HEK293 (cell line): Measurements from ENCODE around the gene ZNF345.

Experiments
- KLF7 ChIP-seq: fragments of 450-650 bp; formaldehyde crosslinking; IDR thresholded peaks from 2 replicates; pipeline ENCODE4 v1.5.1; 2016; ENCODE audit warnings: missing biosample characterization, missing genetic modification characterization, borderline replicate concordance
- MZF1 ChIP-seq: fragments of 450-650 bp; formaldehyde crosslinking; IDR thresholded peaks from 2 replicates; pipeline ENCODE4 v1.5.1; 2017; ENCODE audit warnings: missing biosample characterization, missing genetic modification characterization, borderline replicate concordance
- OVOL3 ChIP-seq: fragments of 450-650 bp; formaldehyde crosslinking; IDR thresholded peaks from 2 replicates; pipeline ENCODE4 v1.5.1; 2016; ENCODE audit warnings: missing biosample characterization, missing genetic modification characterization
- PRDM1 ChIP-seq: fragments of 450-650 bp; formaldehyde crosslinking; IDR thresholded peaks from 2 replicates; pipeline ENCODE4; 2016; ENCODE audit warnings: missing biosample characterization, missing genetic modification characterization
- REPIN1 ChIP-seq: fragments of 450-650 bp; formaldehyde crosslinking; IDR thresholded peaks from 2 replicates; pipeline ENCODE4 v1.5.1; 2017; ENCODE audit warnings: missing biosample characterization, missing genetic modification characterization, low read depth
- SCRT1 ChIP-seq: fragments of 450-650 bp; formaldehyde crosslinking; IDR thresholded peaks from 2 replicates; pipeline ENCODE4 v1.5.1; 2016; ENCODE audit warnings: missing biosample characterization, missing genetic modification characterization, borderline replicate concordance
- SP2 ChIP-seq: fragments of 450-650 bp; formaldehyde crosslinking; IDR thresholded peaks from 2 replicates; pipeline ENCODE4 v1.5.1; 2016; ENCODE audit warnings: missing biosample characterization, missing genetic modification characterization
- TCF7L2 ChIP-seq: IDR thresholded peaks from 2 replicates; pipeline ENCODE4 v1.6.1; 2011; ENCODE audit warnings: low read depth, mild to moderate bottlenecking, inconsistent platforms, low read length, moderate library complexity, borderline replicate concordance
- WT1 ChIP-seq: fragments of 450-650 bp; formaldehyde crosslinking; IDR thresholded peaks from 2 replicates; pipeline ENCODE4 v1.5.1; 2016; ENCODE audit warnings: missing biosample characterization, missing genetic modification characterization
- ZFP3 ChIP-seq: fragments of 450-650 bp; formaldehyde crosslinking; IDR thresholded peaks from 2 replicates; pipeline ENCODE4 v1.5.1; 2016; ENCODE audit warnings: low read depth, missing biosample characterization, missing genetic modification characterization
- ZIC2 ChIP-seq: fragments of 450-650 bp; formaldehyde crosslinking; IDR thresholded peaks from 2 replicates; pipeline ENCODE4 v1.5.1; 2016; ENCODE audit warnings: missing biosample characterization, missing genetic modification characterization
- ZNF121 ChIP-seq: fragments of 450-650 bp; formaldehyde crosslinking; IDR thresholded peaks from 2 replicates; pipeline ENCODE4 v1.5.1; 2016; ENCODE audit warnings: missing biosample characterization, missing genetic modification characterization
- ZNF132 ChIP-seq: fragments of 450-650 bp; formaldehyde crosslinking; IDR thresholded peaks from 2 replicates; pipeline ENCODE4 v1.5.1; 2017; ENCODE audit warnings: missing biosample characterization, missing genetic modification characterization, borderline replicate concordance
- ZNF16 ChIP-seq: fragments of 450-650 bp; formaldehyde crosslinking; IDR thresholded peaks from 2 replicates; pipeline ENCODE4 v1.5.1; 2016; ENCODE audit warnings: low read depth, missing biosample characterization, missing genetic modification characterization
- ZNF174 ChIP-seq: fragments of 450-650 bp; formaldehyde crosslinking; IDR thresholded peaks from 2 replicates; pipeline ENCODE4 v1.5.0; 2017; ENCODE audit warnings: missing biosample characterization, mild to moderate bottlenecking, missing genetic modification characterization
- ZNF175 ChIP-seq: fragments of 450-650 bp; formaldehyde crosslinking; IDR thresholded peaks from 2 replicates; pipeline ENCODE4 v1.5.1; 2016; ENCODE audit warnings: missing biosample characterization, missing genetic modification characterization
- ZNF202 ChIP-seq: fragments of 450-650 bp; formaldehyde crosslinking; IDR thresholded peaks from 2 replicates; pipeline ENCODE4 v1.5.1; 2016; ENCODE audit warnings: missing biosample characterization, missing genetic modification characterization, borderline replicate concordance
- ZNF214 ChIP-seq: fragments of 450-650 bp; formaldehyde crosslinking; IDR thresholded peaks from 2 replicates; pipeline ENCODE4 v1.5.1; 2017; ENCODE audit warnings: missing biosample characterization, mild to moderate bottlenecking, missing genetic modification characterization, borderline replicate concordance
- ZNF266 ChIP-seq: fragments of 450-650 bp; formaldehyde crosslinking; IDR thresholded peaks from 2 replicates; pipeline ENCODE4 v1.5.1; 2016; ENCODE audit warnings: missing biosample characterization, missing genetic modification characterization, low read depth
- ZNF335 ChIP-seq: fragments of 450-650 bp; formaldehyde crosslinking; conservative IDR thresholded peaks from 2 replicates; pipeline ENCODE4 v1.5.1; 2016; ENCODE audit warnings: missing biosample characterization, missing genetic modification characterization
- ZNF423 ChIP-seq: fragments of 450-650 bp; formaldehyde crosslinking; IDR thresholded peaks from 2 replicates; pipeline ENCODE4 v1.5.1; 2016; ENCODE audit warnings: missing biosample characterization, missing genetic modification characterization
- ZNF530 ChIP-seq: fragments of 450-650 bp; formaldehyde crosslinking; IDR thresholded peaks from 2 replicates; pipeline ENCODE4 v1.5.1; 2016; ENCODE audit warnings: low read depth, missing biosample characterization, missing genetic modification characterization
- ZNF561 ChIP-seq: fragments of 450-650 bp; IDR thresholded peaks from 2 replicates; pipeline ENCODE4 v1.5.1; 2018; ENCODE audit warnings: missing biosample characterization, missing genetic modification characterization, borderline replicate concordance
- ZNF610 ChIP-seq: fragments of 450-650 bp; formaldehyde crosslinking; IDR thresholded peaks from 2 replicates; pipeline ENCODE4 v1.5.1; 2016; ENCODE audit warnings: missing biosample characterization, missing genetic modification characterization, borderline replicate concordance
- ZNF626 ChIP-seq: fragments of 450-650 bp; sonication (Bioruptor Pico); formaldehyde crosslinking; IDR thresholded peaks from 2 replicates; pipeline ENCODE4 v1.5.1; 2018; ENCODE audit warnings: missing biosample characterization, missing genetic modification characterization, inconsistent platforms
- ZNF677 ChIP-seq: fragments of 450-650 bp; IDR thresholded peaks from 2 replicates; pipeline ENCODE4 v1.5.0; 2018; ENCODE audit warnings: missing biosample characterization, mild to moderate bottlenecking, missing genetic modification characterization, moderate library complexity
- ZNF76 ChIP-seq: fragments of 450-650 bp; formaldehyde crosslinking; IDR thresholded peaks from 2 replicates; pipeline ENCODE4; 2016; ENCODE audit warnings: low read depth, missing biosample characterization, missing genetic modification characterization, borderline replicate concordance
- TF ChIP-seq, protein P1 (sequence below): fragments of 450-650 bp; formaldehyde crosslinking; IDR thresholded peaks from 2 replicates; pipeline ENCODE4 v1.5.1; 2016; ENCODE audit warnings: missing biosample characterization, missing genetic modification characterization
- TF ChIP-seq, protein P2 (sequence below): fragments of 450-650 bp; IDR thresholded peaks from 2 replicates; pipeline ENCODE4 v1.5.1; 2018; ENCODE audit warnings: missing biosample characterization, missing genetic modification characterization
- TF ChIP-seq, protein P3 (sequence below): fragments of 450-650 bp; IDR thresholded peaks from 2 replicates; pipeline ENCODE4 v1.5.1; 2018; ENCODE audit warnings: missing biosample characterization, mild to moderate bottlenecking, missing genetic modification characterization
- TF ChIP-seq, protein P4 (sequence below): fragments of 450-650 bp; formaldehyde crosslinking; conservative IDR thresholded peaks from 2 replicates; pipeline ENCODE4 v1.5.1; 2016; ENCODE audit warnings: low read depth, missing biosample characterization, missing genetic modification characterization

Gene ZNF345

DNA sequence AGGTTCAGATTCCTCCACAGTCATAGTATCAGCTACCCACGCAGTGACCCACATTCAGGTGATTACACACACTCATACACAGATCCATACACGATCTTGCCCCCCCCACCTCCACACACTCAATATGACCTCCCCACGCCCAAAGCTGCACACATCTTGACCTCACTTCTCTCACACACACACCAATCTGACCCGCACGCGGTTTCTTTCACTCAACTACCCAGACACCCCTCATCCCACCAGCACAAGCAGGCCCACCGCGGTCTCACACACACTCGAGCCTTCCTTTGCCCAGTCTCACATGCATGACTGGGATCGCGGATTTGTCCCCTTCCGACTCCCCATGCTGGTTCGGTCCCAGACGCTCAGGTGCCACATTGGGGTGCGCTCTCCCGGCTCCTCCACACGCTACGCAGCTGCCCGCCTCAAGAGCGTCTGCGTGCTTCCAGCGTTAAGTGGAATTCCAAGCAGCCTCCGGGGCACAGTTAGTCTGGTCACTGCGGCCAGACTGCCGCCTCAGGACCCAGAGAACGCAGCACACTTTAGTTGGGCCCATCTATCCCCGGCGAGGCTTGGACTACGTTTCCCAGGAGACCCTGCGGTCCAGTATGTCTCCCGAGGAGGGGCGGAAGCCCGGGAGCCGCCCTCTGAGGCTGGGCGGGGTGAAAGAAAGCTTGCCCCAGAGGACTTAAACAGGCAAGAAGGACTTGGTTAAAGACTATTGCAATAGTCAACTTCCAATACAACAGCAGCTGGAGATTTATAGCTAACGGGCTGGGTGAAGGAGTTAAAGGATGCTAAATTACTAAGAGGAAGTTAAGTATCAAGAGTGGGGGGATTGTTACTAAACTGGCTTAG is 746 bp upstream of the ZNF345 start (continued):
- TF ChIP-seq, protein P1, sequence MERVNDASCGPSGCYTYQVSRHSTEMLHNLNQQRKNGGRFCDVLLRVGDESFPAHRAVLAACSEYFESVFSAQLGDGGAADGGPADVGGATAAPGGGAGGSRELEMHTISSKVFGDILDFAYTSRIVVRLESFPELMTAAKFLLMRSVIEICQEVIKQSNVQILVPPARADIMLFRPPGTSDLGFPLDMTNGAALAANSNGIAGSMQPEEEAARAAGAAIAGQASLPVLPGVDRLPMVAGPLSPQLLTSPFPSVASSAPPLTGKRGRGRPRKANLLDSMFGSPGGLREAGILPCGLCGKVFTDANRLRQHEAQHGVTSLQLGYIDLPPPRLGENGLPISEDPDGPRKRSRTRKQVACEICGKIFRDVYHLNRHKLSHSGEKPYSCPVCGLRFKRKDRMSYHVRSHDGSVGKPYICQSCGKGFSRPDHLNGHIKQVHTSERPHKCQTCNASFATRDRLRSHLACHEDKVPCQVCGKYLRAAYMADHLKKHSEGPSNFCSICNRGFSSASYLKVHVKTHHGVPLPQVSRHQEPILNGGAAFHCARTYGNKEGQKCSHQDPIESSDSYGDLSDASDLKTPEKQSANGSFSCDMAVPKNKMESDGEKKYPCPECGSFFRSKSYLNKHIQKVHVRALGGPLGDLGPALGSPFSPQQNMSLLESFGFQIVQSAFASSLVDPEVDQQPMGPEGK, result peak; percentile 91
- TF ChIP-seq PRDM1 (tag by site-specific recombination), result no peak
- TF ChIP-seq ZNF121 (tag by site-specific recombination), result peak; percentile 67
- no peak for TF ChIP-seq SCRT1 (tag by site-specific recombination)
- TF ChIP-seq, protein P2, sequence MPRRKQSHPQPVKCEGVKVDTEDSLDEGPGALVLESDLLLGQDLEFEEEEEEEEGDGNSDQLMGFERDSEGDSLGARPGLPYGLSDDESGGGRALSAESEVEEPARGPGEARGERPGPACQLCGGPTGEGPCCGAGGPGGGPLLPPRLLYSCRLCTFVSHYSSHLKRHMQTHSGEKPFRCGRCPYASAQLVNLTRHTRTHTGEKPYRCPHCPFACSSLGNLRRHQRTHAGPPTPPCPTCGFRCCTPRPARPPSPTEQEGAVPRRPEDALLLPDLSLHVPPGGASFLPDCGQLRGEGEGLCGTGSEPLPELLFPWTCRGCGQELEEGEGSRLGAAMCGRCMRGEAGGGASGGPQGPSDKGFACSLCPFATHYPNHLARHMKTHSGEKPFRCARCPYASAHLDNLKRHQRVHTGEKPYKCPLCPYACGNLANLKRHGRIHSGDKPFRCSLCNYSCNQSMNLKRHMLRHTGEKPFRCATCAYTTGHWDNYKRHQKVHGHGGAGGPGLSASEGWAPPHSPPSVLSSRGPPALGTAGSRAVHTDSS (tag by site-specific recombination), result no peak
- TF ChIP-seq, protein P3, sequence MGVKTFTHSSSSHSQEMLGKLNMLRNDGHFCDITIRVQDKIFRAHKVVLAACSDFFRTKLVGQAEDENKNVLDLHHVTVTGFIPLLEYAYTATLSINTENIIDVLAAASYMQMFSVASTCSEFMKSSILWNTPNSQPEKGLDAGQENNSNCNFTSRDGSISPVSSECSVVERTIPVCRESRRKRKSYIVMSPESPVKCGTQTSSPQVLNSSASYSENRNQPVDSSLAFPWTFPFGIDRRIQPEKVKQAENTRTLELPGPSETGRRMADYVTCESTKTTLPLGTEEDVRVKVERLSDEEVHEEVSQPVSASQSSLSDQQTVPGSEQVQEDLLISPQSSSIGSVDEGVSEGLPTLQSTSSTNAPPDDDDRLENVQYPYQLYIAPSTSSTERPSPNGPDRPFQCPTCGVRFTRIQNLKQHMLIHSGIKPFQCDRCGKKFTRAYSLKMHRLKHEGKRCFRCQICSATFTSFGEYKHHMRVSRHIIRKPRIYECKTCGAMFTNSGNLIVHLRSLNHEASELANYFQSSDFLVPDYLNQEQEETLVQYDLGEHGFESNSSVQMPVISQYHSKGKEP, result no peak; the same call in 1 of the 2 replicates
- no peak for TF ChIP-seq ZNF626 (tag by site-specific recombination)
- peak; percentile 97 for TF ChIP-seq ZNF76
- TF ChIP-seq MZF1 (tag by site-specific recombination), result no peak; the same call in 1 of the 2 replicates
- no peak for TF ChIP-seq ZNF174
- peak; percentile 41; the same call in 1 of the 2 replicates for TF ChIP-seq ZFP3 (tag by site-specific recombination)
- TF ChIP-seq TCF7L2, result no peak
- TF ChIP-seq ZNF423, result no peak
- peak; percentile 77 for TF ChIP-seq SP2
- peak; percentile 85 for TF ChIP-seq REPIN1
- TF ChIP-seq WT1 (tag by site-specific recombination), result peak; percentile 55
- TF ChIP-seq ZNF530 (tag by site-specific recombination), result peak; percentile 26; the same call in 1 of the 2 replicates
- TF ChIP-seq OVOL3 (tag by site-specific recombination), result 0 out of 2 replicates have a peak, but pooled peaks have one; percentile 8
- no peak for TF ChIP-seq ZNF677 (tag by site-specific recombination)
- peak; percentile 79 for TF ChIP-seq KLF7 (tag by site-specific recombination)
- TF ChIP-seq ZNF16 (tag by site-specific recombination), result no peak; the same call in 1 of the 2 replicates
- TF ChIP-seq ZNF214 (tag by site-specific recombination), result no peak
- peak; percentile 95 for TF ChIP-seq ZNF335 (tag by site-specific recombination)
- TF ChIP-seq ZNF132 (tag by site-specific recombination), result no peak
- TF ChIP-seq ZIC2 (tag by site-specific recombination), result no peak
- TF ChIP-seq ZNF202 (tag by site-specific recombination), result no peak
- peak; percentile 55; the same call in 1 of the 2 replicates for TF ChIP-seq ZNF266 (tag by site-specific recombination)
- peak; percentile 75 for TF ChIP-seq ZNF610 (tag by site-specific recombination)
- TF ChIP-seq ZNF561 (tag by site-specific recombination), result peak; percentile 18; the same call in 1 of the 2 replicates
- TF ChIP-seq, protein P4, sequence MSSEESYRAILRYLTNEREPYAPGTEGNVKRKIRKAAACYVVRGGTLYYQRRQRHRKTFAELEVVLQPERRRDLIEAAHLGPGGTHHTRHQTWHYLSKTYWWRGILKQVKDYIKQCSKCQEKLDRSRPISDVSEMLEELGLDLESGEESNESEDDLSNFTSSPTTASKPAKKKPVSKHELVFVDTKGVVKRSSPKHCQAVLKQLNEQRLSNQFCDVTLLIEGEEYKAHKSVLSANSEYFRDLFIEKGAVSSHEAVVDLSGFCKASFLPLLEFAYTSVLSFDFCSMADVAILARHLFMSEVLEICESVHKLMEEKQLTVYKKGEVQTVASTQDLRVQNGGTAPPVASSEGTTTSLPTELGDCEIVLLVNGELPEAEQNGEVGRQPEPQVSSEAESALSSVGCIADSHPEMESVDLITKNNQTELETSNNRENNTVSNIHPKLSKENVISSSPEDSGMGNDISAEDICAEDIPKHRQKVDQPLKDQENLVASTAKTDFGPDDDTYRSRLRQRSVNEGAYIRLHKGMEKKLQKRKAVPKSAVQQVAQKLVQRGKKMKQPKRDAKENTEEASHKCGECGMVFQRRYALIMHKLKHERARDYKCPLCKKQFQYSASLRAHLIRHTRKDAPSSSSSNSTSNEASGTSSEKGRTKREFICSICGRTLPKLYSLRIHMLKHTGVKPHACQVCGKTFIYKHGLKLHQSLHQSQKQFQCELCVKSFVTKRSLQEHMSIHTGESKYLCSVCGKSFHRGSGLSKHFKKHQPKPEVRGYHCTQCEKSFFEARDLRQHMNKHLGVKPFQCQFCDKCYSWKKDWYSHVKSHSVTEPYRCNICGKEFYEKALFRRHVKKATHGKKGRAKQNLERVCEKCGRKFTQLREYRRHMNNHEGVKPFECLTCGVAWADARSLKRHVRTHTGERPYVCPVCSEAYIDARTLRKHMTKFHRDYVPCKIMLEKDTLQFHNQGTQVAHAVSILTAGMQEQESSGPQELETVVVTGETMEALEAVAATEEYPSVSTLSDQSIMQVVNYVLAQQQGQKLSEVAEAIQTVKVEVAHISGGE (tag by site-specific recombination), result peak; percentile 83
- no peak for TF ChIP-seq ZNF175 (tag by site-specific recombination)
